Stomach (tissue), 4 donors: ENCODE data around the gene PLPPR3.

Source experiments
- EP300 ChIP-seq: sonication (generic); formaldehyde crosslinking; IDR thresholded peaks from one replicate; pipeline ENCODE4 v1.6.1; 2017; ENCODE audit warnings: antibody characterized with exemption
- POLR2A ChIP-seq, 4 donors: fragments of 450-650 bp; IDR thresholded peaks; one replicate each; pipeline ENCODE4 v1.6.1; 2016; ENCODE audit warnings: antibody characterized with exemption in 4 of 4, control low read depth in 2 of 4, mild to moderate bottlenecking in 1 of 4, moderate library complexity in 1 of 4
- POLR2AphosphoS5 ChIP-seq, 3 donors: sonication (generic); formaldehyde crosslinking; IDR thresholded peaks; one replicate each; pipeline ENCODE4 v1.6.1; 2016; ENCODE audit warnings: antibody characterized with exemption in 3 of 3
- TF ChIP-seq, protein P1 (sequence below), 7 experiments: fragments of 450-650 bp in 4 of 7; fragments of 200-600 bp in 3 of 7; sonication (generic) in 3 of 7; IDR thresholded peaks; one replicate each; pipeline ENCODE4 v1.5.1; 2016 to 2019; ENCODE audit warnings: antibody characterized with exemption in 7 of 7, control low read depth in 2 of 7, mild to moderate bottlenecking in 1 of 7

DNA sequence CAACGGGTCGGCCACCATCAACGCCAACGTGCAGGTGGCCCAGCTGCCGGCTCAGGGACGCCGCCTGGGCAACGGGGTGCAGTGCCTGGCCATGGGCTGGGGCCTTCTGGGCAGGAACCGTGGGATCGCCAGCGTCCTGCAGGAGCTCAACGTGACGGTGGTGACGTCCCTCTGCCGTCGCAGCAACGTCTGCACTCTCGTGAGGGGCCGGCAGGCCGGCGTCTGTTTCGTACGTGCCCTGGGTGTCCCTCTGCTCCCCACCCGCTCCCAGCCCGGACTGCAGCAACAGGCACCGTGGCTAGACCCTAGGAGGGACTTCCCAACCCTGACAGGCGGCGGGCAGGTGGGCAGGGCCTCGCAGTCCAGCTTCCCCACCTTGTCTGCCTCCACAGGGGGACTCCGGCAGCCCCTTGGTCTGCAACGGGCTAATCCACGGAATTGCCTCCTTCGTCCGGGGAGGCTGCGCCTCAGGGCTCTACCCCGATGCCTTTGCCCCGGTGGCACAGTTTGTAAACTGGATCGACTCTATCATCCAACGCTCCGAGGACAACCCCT lies 33.9 kb upstream of the PLPPR3 start:
- TF ChIP-seq, protein P1, sequence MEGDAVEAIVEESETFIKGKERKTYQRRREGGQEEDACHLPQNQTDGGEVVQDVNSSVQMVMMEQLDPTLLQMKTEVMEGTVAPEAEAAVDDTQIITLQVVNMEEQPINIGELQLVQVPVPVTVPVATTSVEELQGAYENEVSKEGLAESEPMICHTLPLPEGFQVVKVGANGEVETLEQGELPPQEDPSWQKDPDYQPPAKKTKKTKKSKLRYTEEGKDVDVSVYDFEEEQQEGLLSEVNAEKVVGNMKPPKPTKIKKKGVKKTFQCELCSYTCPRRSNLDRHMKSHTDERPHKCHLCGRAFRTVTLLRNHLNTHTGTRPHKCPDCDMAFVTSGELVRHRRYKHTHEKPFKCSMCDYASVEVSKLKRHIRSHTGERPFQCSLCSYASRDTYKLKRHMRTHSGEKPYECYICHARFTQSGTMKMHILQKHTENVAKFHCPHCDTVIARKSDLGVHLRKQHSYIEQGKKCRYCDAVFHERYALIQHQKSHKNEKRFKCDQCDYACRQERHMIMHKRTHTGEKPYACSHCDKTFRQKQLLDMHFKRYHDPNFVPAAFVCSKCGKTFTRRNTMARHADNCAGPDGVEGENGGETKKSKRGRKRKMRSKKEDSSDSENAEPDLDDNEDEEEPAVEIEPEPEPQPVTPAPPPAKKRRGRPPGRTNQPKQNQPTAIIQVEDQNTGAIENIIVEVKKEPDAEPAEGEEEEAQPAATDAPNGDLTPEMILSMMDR (IDR thresholded peaks at IDR 0.05): no peak
- TF ChIP-seq POLR2A (IDR thresholded peaks at IDR 0.05): no peak
- TF ChIP-seq POLR2AphosphoS5 (IDR thresholded peaks at IDR 0.05): no peak
- no peak for TF ChIP-seq EP300
